Nephron progenitor cell (in vitro differentiated cells): ENCODE results near the gene LCE1E.

ENCODE experiments used
- DNase-seq: peaks from one replicate; pipeline ENCODE4 v3.0.0; 2021
- H3K27ac Mint-ChIP-seq: 2 replicates; pipeline ENCODE4 v1.8.0; 2021; ENCODE audit warnings: mild to moderate bottlenecking, moderate library complexity, mixed read lengths
- H3K27me3 Mint-ChIP-seq: 2 replicates; pipeline ENCODE4 v1.8.0; 2021; ENCODE audit warnings: mild to moderate bottlenecking, low read depth, mixed read lengths; ENCODE audit not compliant: poor library complexity
- H3K36me3 Mint-ChIP-seq: 2 replicates; pipeline ENCODE4 v1.8.0; 2021; ENCODE audit warnings: low read depth, mixed read lengths
- H3K4me1 Mint-ChIP-seq: 2 replicates; pipeline ENCODE4 v1.8.0; 2021; ENCODE audit warnings: mixed read lengths
- H3K4me3 Mint-ChIP-seq: 2 replicates; pipeline ENCODE4 v1.8.0; 2021; ENCODE audit warnings: mild to moderate bottlenecking, moderate library complexity, mixed read lengths
- H3K9me3 Mint-ChIP-seq: 2 replicates; pipeline ENCODE4 v1.8.0; 2021; ENCODE audit warnings: mild to moderate bottlenecking, moderate library complexity, mixed read lengths
- TF ChIP-seq, protein P1 (sequence below): fragments of 200-600 bp; sonication (generic); IDR thresholded peaks from 2 replicates; pipeline ENCODE4 v1.5.0; 2021; ENCODE audit warnings: antibody characterized with exemption

LCE1E gene

DNA sequence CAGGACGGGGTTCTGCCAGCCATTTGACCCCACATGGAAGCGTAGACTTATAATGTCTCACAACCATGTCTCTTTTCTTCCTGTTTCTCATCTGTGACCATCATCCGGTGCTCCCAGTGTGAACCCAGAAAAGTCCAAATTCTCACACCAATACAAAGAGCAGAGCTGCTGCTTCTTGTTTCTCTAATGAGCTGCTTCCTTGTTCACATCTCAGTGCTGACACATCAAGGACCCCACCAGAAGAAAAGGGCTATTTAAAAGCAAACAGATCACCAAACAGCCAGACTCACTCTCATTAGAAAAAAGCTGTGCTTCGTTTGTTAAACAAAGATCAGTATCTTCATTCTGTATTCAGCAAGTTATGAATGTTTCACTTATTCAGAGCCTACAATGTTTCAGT, 9.6 kb downstream of the LCE1E start:
- no peaks in the 10 kb centered on the region for H3K27me3 Mint-ChIP-seq
- no peak for DNase-seq
- H3K27ac Mint-ChIP-seq: no peak overlapping the region
- no peak overlapping the region for H3K4me3 Mint-ChIP-seq
- no peaks in the 10 kb centered on the region for H3K36me3 Mint-ChIP-seq
- H3K9me3 Mint-ChIP-seq: peaks cover 77% of the 10 kb centered on the region
- no peaks in the 10 kb centered on the region for H3K4me1 Mint-ChIP-seq
- TF ChIP-seq, protein P1, sequence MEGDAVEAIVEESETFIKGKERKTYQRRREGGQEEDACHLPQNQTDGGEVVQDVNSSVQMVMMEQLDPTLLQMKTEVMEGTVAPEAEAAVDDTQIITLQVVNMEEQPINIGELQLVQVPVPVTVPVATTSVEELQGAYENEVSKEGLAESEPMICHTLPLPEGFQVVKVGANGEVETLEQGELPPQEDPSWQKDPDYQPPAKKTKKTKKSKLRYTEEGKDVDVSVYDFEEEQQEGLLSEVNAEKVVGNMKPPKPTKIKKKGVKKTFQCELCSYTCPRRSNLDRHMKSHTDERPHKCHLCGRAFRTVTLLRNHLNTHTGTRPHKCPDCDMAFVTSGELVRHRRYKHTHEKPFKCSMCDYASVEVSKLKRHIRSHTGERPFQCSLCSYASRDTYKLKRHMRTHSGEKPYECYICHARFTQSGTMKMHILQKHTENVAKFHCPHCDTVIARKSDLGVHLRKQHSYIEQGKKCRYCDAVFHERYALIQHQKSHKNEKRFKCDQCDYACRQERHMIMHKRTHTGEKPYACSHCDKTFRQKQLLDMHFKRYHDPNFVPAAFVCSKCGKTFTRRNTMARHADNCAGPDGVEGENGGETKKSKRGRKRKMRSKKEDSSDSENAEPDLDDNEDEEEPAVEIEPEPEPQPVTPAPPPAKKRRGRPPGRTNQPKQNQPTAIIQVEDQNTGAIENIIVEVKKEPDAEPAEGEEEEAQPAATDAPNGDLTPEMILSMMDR: no peak

DNA sequence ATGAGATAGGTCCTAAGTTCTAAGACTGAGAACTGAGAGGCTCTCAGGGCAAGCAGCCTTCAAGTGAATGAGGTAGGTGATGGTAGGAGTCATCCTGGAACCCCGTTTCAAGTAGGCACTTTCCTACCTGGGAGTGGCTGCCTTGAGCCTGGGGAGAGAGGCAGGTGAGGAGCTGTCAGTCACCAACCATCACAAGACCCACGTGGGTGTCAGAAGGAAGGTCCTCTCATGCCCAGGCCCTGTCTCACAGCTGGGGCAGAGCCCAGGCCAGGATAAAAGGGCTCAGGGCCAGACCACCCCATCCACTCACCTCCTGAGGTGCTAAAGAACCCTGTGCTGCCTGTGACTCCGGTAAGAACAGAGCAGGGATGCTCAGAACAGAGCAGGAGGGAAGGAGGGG, 10.4 kb downstream of the LCE1E start, which contains the start of gene LCE1D:
TSS of gene LCE1D (plus strand) at position 301 of the 400 bp plus-strand sequence. CDS start 1,074 bp downstream, outside the sequence.
- Mint-ChIP-seq H3K36me3 (no peaks in the 10 kb centered on the region), H3K27ac (no peak within 1 kb of the TSS), H3K4me3 (no peak within 1 kb of the TSS), H3K4me1 (no peaks in the 10 kb centered on the region), H3K9me3 (peaks cover 77% of the 10 kb centered on the region), H3K27me3 (no peaks in the 10 kb centered on the region)
- TF ChIP-seq, protein P1: no peak
- DNase-seq: no peak

DNA sequence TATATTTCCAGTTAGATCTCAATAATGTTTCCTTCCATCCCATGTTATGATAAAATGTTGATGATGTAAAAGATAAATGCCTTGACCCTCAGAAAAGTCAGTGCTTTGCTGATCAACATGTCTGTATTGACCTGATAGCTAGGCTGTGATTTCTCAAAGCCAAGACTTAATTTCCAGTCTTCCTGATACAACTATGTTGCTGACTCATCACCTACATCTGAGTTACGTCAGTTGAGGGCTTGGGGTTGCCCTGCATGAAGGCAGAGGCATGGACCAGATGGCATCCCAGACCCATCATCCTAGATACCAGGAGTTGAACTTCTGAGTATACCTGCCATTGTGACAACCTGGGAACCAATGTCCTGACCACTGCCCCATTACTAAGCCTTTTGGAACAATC, 15.3 kb downstream of the LCE1E start:
- peaks cover 84% of the 10 kb centered on the region for H3K9me3 Mint-ChIP-seq
- TF ChIP-seq, protein P1: no peak
- no peak overlapping the region for H3K27ac Mint-ChIP-seq
- no peaks in the 10 kb centered on the region for H3K36me3 Mint-ChIP-seq
- H3K4me1 Mint-ChIP-seq: no peaks in the 10 kb centered on the region
- no peaks in the 10 kb centered on the region for H3K27me3 Mint-ChIP-seq
- no peak overlapping the region for H3K4me3 Mint-ChIP-seq
- no peak for DNase-seq

DNA sequence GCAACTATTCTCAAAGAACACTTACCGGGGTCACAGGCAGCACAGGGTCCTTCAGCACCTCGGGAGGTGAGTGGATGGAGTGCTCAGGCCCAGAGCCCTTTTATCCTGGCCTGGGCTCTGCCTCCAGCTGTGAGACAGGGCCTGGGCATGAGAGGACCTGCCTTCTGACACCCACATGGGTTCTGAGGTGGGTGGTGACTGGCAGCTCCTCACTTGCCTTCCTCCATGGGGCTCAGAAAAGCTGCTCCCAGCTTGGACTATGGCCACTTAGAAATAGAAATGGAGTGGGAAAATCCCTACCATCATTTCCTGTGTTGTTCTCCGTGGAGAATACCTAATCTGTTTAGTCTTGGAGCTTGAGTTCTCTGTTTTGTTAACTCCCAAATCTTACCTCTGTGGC, 20.5 kb downstream of the LCE1E start, which contains the start of gene LCE1C:
TSS of gene LCE1C (minus strand) at position 76 of the 400 bp plus-strand sequence. CDS start 1,173 bp downstream, outside the sequence.
- H3K27me3 Mint-ChIP-seq: no peaks in the 10 kb centered on the region
- H3K9me3 Mint-ChIP-seq: peaks cover 71% of the 10 kb centered on the region
- no peaks in the 10 kb centered on the region for H3K36me3 Mint-ChIP-seq
- no peak within 1 kb of the TSS for H3K4me3 Mint-ChIP-seq
- no peak for DNase-seq
- no peak within 1 kb of the TSS for H3K27ac Mint-ChIP-seq
- TF ChIP-seq, protein P1: no peak
- H3K4me1 Mint-ChIP-seq: no peaks in the 10 kb centered on the region

DNA sequence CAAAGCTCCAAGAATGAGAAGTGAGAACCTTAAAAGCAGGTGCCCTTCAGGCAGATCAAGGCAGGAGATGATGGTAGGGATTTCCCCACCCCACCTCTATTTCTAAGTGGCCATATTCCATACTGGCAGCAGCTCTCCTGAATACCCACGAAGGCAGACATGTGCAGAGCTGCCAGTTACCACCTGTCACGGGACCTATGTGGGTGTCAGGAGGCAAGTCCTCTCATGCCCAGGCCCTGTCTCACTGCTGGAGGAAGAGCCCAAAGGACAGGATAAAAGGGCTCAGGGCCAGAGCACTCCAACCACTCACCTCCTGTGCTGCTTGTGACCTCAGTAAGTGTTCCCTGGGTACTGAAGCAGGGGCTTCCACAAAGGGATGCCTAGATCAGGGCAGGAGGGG, 25.0 kb downstream of the LCE1E start:
- Mint-ChIP-seq H3K4me3 (no peak overlapping the region), H3K27ac (no peak overlapping the region), H3K27me3 (no peaks in the 10 kb centered on the region), H3K4me1 (no peaks in the 10 kb centered on the region), H3K9me3 (peaks cover 58% of the 10 kb centered on the region), H3K36me3 (no peaks in the 10 kb centered on the region)
- TF ChIP-seq, protein P1: no peak
- DNase-seq: no peak

DNA sequence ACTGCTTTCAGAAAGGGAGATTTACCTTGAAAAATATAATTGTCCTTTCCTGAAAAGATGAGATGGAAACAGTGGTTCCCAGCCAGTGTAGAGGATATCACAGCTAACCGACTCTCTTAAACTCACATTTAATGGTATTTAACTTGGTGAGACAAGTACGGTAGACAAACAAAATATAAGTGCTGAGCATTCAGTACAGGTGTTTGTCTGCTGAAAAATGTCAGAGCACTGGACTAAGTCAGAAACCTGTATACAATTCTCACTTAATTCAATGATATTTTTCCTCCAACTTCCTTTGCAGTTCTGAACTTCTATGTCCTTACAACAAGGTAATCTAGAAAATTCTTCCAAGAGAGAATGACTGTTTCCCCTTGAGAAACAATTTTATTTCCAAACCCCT, 25.6 kb downstream of the LCE1E start, which contains the start of gene LCE1B:
TSS of gene LCE1B (plus strand) at position 301 of the 400 bp plus-strand sequence. CDS start 476 bp downstream, outside the sequence.
- H3K9me3 Mint-ChIP-seq: peaks cover 58% of the 10 kb centered on the region
- no peaks in the 10 kb centered on the region for H3K36me3 Mint-ChIP-seq
- no peaks in the 10 kb centered on the region for H3K4me1 Mint-ChIP-seq
- TF ChIP-seq, protein P1: no peak
- H3K27ac Mint-ChIP-seq: no peak within 1 kb of the TSS
- DNase-seq: no peak
- no peaks in the 10 kb centered on the region for H3K27me3 Mint-ChIP-seq
- H3K4me3 Mint-ChIP-seq: no peak within 1 kb of the TSS
